OCI-LY3 (cell line): ENCODE results near the gene DSE.

ENCODE experiments used
- EZH2phosphoT487 ChIP-seq: fragments of 200-600 bp; shearing (Covaris generic); IDR thresholded peaks from 2 replicates; pipeline ENCODE4 v1.6.1; 2018; ENCODE audit warnings: antibody characterized with exemption, mixed run types, low read depth
- TF ChIP-seq, protein P1 (sequence below): fragments of 200-600, 300-600 bp; sonication (generic); IDR thresholded peaks from 2 replicates; pipeline ENCODE4 v1.5.1; 2014; ENCODE audit warnings: antibody characterized with exemption, low read length, low read depth

DNA sequence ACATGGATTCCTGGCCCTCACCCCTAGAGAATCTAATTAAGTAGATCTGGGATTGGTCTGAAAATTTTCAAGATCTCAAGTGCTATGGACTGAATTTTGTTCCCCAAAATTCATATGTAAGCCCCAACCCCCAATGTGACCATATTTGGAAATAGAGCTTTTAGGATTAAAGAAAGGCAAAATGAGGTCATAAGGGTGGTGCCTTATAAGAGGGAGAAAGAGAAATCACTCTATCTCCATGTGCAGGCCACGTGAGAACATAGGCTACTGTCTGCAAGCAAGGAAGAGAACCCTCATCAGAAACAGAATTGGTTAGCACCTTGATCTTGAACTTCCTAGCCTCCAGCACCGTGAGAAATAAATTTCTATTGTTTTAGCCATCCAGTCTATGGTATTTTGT, 8.5 kb upstream of the DSE start:
- TF ChIP-seq, protein P1, sequence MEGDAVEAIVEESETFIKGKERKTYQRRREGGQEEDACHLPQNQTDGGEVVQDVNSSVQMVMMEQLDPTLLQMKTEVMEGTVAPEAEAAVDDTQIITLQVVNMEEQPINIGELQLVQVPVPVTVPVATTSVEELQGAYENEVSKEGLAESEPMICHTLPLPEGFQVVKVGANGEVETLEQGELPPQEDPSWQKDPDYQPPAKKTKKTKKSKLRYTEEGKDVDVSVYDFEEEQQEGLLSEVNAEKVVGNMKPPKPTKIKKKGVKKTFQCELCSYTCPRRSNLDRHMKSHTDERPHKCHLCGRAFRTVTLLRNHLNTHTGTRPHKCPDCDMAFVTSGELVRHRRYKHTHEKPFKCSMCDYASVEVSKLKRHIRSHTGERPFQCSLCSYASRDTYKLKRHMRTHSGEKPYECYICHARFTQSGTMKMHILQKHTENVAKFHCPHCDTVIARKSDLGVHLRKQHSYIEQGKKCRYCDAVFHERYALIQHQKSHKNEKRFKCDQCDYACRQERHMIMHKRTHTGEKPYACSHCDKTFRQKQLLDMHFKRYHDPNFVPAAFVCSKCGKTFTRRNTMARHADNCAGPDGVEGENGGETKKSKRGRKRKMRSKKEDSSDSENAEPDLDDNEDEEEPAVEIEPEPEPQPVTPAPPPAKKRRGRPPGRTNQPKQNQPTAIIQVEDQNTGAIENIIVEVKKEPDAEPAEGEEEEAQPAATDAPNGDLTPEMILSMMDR: no peak
- TF ChIP-seq EZH2phosphoT487: no peak
